ENCODE data around the gene TEX28.
"Not testable (repeated sequence)": the region's sequence is repeated elsewhere in the genome, so short reads cannot be mapped to it uniquely, and the experiment has no call there.

The TEX28 gene, protein sequence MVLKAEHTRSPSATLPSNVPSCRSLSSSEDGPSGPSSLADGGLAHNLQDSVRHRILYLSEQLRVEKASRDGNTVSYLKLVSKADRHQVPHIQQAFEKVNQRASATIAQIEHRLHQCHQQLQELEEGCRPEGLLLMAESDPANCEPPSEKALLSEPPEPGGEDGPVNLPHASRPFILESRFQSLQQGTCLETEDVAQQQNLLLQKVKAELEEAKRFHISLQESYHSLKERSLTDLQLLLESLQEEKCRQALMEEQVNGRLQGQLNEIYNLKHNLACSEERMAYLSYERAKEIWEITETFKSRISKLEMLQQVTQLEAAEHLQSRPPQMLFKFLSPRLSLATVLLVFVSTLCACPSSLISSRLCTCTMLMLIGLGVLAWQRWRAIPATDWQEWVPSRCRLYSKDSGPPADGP

DNA sequence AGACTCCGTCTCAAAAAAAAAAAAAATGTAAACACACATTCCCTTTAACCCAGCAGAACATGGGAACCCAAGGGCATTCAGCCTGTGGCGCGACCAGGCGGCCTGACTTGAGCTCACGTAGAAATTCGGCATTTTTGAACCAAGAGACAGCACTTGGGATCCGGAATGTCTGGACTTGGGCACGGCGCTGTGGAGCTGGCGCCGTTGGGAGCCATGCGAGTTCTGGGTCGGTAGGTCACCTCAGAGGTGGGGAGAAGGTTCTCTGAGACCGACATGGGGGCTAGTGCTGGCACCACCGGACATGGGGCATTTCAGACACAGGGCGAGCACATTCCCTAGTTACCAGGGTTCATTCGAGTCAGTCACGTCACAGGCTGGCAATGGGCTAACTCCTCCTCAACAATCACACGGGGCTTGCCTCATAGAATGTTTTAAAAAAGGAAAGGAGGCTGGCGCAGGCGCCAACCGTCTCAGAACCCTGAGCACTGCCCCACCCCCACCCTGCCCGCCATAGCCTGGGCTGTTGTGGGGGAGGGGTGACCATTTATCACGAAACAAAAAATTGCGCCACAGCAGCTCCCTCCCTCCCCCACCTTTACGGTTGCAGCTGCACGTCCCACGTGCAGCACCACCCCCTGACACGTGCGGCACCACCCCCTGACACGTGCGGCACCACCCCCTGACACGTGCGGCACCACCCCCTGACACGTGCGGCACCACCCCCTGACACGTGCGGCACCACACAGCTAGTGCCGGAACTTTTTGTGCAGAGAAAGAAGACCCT, at the start of gene TEX28:
Gene TEX28, minus strand, starts transcription at position 334 of the 784 bp plus-strand sequence. CDS start 3,007 bp downstream, outside the sequence.
- DNase-seq (ENCODE audit: insufficient read length, low spot score) (no peak), FAIRE-seq (no peak)

DNA sequence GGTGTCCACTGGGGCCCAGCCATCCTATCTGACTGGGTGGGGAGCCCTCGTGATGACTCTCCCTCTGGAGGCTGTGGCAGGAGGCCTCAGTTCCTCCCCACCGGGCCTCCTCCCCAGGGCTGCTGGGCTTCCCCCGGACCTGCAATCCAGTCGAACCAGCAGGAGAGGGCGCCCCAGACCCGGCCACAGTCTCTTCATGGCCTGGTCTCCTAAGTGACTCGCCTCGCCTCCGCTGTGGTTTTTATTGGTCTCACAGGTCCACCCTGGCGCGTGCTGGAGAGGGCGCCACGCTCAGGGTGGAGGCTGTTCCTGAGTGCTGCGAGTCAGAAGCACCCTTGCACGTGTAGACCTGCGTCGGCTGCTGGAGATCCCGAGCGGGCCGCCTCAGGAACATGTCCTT, 48.7 kb upstream of the TEX28 start:
- not testable (repeated sequence) for DNase-seq (ENCODE audit: insufficient read length, low spot score)
- peak; percentile 44 for FAIRE-seq

DNA sequence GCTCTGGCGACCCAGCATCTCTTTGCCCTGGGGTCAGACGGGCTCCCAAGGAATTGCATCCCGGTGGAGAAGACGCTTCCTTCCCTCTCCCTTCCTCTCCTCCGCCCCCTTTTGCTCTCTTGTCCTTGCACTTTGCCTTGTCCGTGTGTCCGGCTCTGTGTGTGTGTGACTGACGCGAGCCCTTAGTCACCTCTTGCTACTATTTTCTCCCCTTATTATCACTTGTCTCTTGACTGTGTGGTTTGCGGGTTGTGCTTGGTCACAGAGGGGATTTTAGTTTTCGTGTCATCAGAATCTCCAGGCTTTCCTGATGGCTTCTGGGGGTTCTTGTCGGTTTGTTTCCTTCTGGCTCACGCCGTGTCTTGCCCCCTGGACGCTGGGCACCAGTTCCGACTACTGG, 48.1 kb upstream of the TEX28 start:
- FAIRE-seq; DNase-seq (ENCODE audit: insufficient read length, low spot score): not testable (repeated sequence)

DNA sequence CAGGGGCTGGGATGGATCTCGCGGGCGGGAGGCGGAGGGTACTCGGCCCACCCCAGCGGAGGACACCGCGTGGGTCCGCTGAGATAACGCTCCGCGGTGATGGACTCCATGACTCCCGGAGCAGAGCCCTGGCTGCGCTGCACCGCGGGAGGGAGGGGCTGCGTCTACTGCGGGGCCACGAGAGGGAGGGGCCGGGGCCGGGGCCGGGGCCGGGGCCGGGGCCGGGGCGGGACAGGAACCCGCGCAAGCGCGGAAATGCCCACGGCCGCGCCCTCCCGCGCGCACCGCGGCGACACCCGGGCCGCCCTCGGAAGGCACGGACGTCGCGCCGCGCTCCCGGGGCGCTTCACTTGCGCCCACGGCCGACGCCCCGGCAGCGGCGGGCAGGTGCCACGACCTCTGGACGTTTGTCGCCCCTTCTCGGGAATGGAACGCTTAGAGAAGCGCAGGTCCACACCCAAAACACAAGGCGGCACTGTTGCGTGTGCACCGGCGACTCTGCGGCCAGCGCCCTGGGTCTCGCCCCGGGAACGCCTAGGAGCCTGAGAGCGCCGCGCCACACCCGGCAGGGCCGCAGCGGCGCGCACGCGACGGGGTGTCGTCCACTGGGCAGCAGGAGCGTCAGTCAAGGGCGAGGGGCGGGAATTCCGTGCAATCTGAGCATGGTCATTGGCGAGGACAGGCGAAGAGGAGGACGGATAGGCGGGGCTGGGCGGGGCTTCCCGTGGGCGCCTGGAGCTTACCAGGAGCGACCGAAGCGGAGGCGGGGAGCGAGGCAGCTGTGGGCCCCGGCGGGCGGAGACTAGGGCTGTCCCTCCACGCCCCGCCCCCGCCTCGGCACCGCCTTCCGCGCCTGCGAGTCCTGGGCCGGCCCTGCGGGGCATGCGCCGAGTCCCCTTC, 46.7 kb upstream of the TEX28 start:
- not testable (repeated sequence) for DNase-seq (ENCODE audit: insufficient read length, low spot score)
- FAIRE-seq = peak; percentile 98

DNA sequence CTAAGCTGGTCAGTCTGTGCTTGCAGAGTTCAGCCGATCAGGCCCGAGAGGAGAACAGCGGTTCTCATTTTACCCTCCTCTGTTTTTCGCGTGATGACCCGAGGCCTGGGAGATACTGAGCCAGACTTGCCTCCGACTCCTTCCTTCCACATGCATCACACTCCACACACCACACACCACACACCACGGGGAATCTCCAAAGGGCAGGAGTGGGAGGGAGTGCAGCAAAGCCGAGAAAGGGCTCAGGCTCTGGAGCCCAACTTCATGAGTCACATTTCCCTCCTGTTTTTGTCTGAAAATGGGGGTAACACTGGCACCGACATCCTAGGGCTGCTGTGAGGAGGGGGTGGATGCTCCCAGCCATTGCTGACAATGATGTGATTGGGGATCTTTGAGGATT, 39.6 kb upstream of the TEX28 start:
- DNase-seq (ENCODE audit: insufficient read length, low spot score) = no peak
- FAIRE-seq = no peak

DNA sequence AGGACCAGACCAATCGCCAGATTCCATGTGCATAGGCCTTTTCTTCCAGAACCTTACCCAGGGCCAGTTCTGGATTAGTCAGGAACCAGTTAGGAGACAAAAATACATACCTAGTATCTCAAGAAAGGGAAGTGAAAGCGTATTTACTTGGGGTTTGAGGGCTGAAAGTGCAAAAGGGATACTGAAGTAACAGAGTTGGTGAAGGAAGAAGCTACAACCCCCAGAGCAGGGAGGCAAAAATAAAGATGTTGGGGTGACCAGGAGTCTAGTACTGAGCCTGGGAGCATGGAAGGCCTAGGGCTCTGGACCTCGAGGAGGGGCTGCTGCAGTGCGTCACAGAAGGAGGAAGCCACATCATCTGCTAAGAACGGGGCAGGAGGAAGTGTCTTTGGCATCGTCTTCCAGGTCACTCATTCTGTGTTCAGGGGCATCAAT, 38.9 kb upstream of the TEX28 start:
- FAIRE-seq (no peak), DNase-seq (ENCODE audit: insufficient read length, low spot score) (no peak)

DNA sequence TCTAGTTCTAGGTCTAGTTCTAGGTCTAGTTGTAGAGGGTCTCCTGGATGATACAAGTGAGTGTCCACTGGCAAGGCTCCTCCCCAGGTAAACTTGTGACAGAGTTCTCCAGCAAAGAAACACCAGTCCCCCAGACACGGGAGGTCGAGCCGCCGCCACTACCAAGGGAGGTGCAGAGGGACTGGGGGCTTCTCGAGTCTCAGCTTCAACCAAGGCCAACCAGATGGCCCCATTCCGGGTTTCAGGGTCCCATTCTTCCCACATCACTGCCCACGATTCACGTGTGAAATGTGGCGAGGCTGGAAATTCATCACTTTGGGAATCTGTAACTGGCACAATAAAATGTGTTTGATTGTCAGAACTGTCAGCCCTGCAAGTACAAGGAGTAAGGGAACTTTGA, 38.2 kb upstream of the TEX28 start:
- no peak for DNase-seq (ENCODE audit: insufficient read length, low spot score)
- no peak for FAIRE-seq

DNA sequence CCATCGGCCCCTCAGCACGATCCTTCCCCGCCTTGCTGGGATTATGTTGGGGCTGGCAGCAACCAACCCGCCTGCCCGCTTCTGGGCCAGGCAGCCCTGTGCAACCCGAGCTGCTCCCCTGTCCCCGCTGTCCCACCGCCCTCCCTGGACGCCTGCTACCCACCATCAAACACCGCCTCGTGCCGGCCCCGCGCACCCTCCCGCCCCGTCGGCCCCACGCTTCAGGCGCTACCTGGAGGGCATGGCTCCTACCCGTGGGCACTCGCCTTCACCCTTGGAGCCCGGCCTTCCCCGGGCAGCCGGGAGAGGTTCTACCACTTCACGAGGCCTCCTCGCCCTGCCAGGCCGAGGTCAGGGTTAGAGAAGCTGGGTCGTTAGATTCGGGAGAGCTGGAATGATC, 37.6 kb upstream of the TEX28 start:
- FAIRE-seq (no peak), DNase-seq (ENCODE audit: insufficient read length, low spot score) (no peak)

DNA sequence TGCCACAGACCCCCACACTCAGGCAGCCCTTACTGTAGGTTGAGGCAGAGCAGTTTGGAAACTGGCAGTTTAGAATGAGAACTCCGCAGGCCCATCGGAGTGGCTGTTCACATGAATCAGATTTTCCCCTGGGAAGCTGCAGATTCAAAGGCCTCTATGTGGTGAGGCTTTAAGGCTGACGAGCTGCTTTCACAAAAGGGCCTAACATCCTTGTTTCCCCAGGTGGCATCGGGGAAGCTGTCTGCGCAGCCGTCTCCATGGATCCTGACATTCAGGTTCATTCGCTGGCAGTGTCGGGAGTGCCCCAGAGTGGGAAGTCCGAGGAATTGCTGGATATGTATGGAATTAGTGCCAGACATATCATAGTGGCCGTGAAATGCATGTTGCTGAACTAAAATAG, 34.4 kb upstream of the TEX28 start:
- no peak for DNase-seq (ENCODE audit: insufficient read length, low spot score)
- no peak for FAIRE-seq

DNA sequence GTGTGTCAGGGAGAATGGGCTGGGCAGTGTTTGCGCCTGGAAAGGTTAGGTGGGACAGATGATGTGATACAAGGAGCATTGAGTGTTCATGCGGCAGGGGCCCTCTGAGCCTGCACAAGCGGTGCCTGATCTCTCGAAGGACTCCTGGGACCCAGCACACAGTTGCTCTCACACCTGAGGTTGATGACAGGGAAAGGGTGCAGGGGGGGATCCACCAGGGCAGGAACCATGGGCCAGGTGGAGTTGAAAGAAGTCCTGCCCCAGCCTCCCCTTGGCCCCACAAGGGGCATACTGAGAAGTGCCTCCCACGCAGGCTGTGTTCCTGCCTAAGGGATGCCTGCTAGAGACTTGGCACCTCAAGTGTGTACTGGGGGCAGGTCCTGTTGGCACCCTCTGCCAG, 33.7 kb upstream of the TEX28 start:
- no peak for FAIRE-seq
- DNase-seq (ENCODE audit: insufficient read length, low spot score) = no peak

DNA sequence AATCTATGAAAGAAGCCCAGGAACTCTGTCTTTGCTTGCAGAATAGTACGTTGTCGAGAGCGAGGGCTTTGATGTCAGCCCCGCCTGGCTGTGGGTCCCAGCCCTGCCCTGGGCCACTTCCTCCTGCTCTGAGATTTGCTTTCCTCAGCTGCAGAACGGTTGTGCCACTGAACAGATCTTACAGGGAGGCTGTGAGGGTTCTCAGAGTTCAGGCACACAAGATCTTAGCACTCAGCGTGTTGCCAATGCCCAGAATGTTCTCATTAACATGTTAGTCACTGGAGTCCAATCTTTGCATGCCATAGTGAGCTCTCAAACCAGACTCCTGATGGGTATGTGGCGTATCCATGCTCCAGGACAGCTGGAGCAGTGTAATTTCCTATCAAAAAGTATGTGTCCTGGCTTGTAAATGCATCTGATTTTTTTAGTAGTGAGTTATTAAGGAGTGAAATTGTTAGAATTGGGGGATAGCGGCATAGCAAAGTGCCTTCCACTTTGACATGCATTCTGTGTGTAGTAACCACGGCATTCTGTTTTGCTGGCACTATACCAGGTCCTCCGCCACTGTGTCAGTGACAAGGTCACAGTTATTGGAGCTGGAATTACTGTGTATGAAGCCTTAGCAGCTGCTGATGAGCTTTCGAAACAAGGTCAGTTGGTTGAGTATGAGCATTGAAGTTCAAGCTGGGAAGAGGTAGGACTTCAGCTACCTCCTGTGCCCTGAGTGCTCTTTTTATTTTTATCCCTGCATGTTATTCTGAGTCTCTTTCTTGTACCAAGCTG, 32.3 kb upstream of the TEX28 start:
- FAIRE-seq (no peak), DNase-seq (ENCODE audit: insufficient read length, low spot score) (no peak)

DNA sequence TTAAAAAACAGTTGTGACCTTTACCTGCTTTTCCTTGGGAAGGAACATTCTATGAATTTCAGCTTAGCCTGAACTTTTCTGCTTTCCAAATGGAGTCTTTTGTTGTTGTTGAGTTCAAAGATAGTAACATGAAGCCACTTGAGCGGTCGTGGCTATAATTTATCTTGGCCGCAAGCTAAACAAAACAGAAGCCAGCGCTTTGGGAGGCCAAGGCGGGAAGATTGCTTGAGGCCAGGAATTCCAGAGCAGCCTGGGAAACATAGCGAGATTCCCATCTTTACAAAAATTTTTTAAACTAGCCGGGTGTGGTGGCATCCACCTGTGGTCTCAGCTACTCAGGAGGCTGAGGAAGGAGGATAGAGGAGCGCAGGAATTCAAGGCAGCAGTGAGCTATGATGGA, 30.6 kb upstream of the TEX28 start:
- FAIRE-seq = no peak
- no peak for DNase-seq (ENCODE audit: insufficient read length, low spot score)

DNA sequence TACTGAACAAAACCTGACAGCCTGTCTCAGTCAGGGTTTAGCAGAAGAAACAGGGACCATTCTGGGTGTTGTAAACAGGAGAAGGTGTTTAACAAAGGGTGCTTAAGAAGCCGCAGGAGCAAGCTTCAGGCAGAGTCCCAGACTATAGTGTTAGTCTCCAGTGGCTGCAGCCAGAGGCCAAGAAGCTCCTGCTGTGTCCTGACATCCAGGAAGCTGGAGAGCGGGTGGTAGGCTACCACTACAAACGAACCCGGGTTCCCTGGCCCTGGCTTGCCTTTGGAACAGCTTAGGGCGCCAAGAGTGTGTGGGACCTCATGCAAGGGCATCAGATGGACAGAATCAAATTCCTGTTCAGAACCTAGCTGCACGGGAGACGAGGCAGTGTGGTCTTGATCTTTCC, 28.6 kb upstream of the TEX28 start:
- FAIRE-seq (no peak), DNase-seq (ENCODE audit: insufficient read length, low spot score) (no peak)

DNA sequence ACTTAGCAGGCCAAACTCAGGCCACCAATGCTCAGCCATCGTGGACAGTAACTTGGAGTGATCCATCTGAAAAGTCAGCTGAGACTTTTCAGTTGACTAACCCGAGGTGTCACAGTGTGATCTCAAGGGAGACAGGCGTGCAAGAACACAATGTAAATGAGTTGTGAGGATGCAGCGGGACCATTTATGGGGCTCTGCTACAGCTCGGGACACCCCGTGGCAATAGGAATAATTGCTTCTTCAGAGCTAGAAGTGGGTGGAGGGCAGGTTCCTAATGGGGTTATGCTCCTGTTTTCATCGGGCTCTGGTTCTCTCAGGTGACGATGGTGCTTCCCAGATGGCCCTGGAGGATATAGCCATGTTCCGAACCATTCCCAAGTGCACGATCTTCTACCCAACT, 28.0 kb upstream of the TEX28 start:
- DNase-seq (ENCODE audit: insufficient read length, low spot score) (no peak), FAIRE-seq (no peak)

DNA sequence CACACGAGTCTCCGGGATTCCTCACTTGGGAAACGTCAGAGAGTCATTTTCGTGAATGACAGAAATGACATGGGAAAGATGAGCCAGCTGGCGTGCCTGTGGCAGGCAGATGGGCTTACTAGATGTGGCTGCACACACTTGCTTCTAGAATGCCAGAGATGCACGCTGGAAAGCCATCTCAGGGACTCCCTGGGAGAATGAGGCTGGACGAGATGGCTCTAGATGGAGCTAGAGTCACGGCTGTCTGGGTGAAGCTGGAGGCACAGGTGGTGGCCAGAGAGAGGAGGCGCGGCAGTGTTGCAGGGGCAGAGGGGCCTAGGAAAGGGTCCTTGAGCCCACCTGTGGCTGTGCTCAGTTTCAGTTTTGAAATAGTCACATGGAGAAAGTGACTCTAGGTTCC, 26.7 kb upstream of the TEX28 start:
- no peak for FAIRE-seq

DNA sequence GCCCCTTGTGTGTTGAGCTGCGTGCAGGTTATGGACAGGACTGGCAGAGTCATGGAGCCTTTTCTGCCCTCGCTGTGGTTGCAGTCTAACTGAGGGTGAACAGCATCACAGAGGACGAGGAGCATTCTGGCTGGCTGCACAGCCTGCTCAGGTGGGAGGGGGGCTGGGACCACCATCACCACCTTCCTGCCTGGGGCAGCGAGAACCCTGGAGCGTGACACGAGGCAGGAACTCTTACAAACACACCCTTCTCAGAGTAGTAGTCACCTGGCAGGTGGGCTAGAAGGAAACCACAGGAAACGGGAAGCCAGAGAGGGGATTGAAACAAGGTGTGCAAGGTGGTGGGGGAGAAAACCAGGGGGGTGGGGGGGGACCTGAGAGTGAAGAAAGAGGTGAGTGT, 26.2 kb upstream of the TEX28 start:
- no peak for FAIRE-seq
- DNase-seq (ENCODE audit: insufficient read length, low spot score) = no peak

More for the DNA sequence above, 26.7 kb upstream of the TEX28 start:
- DNase-seq (ENCODE audit: insufficient read length, low spot score) = peak; percentile 12

DNA sequence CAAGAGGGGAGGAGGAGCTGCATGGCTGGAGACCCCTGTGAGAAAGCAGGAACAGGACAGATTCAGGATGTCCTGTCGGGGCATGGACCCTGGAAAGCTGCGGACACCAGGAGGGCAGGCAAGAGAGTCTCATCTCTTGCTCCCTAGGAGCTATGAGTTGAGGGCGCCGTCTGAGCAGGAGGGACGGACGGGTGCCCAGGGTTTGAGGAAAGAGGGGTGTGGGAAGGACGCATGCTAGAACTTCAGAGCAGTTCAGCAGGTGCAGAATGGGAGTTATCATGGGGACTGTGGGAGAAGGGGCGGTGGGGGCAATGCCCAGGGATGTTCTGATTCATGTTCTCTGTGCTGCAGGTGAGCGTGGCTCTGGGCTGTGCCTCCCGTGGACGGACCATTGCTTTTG, 25.5 kb upstream of the TEX28 start:
- FAIRE-seq = no peak
- DNase-seq (ENCODE audit: insufficient read length, low spot score) = no peak

DNA sequence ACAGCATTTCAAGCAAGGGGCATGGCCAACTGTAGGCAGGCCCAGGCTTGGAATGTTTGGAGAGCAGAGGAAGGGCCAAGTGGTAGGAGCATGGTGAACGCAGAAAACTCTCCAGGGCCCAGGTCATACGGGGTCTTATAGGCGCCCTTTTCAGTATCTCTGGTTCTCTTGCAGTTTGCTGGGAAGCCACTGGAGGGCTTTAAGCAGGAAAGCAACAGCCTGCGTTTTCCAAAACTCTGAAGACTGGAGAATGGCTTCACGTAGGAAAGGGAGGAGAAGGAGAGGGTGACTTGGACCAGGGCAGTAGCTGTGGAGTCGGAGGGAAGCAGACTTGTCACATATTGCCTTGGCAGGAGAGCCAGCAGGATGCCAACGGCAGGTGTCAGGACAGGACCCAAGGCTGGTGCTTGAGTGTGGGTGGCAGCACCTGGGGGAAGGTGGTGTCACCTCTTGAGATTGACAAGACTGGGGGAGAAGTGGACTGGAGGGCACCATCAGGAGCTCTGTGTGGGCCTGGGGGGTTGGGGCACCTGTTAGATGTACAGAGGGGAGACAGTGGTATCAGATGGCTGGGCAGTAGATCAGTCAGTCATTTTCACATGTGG, 22.6 kb upstream of the TEX28 start:
- DNase-seq (ENCODE audit: insufficient read length, low spot score) (peak; percentile 15), FAIRE-seq (no peak)

DNA sequence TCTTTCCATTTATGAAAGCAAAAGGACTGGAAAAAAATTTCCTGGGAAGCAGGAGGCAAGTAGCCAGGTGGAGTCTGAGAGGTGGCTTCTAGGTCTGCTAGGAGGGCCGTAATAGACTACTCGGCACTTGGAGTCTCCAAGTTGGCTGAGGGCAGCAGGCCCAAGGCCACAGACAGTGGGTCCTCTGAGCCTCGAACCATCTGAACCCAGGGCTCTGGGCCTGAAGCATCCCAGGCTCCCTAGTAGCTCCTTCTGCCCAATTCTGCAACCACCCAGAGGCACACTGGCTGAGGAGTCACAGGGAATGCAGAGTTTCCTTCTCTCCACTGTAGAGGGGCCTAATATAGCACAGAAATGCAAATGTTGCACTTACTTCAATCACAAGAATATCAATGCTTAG, 20.5 kb upstream of the TEX28 start:
- FAIRE-seq = no peak
- no peak for DNase-seq (ENCODE audit: insufficient read length, low spot score)

DNA sequence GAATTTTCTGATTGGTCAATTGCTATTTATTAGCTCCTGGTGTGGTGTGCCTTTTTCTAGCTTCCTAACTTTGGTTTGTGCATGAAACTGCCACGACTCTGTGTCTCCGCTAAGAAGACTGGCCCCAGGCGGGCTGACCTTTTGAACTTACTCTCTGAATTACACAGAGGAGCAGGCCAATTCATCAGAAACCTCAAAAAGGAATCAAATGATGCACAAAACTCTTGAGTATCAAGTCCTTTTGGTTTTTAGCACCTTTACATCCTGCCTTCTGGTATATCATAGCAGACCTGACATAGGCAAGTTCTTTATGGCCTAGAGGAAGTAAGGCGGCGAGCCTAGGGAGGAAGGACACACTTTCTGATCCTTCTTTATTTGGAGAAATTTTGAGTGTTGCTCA, 18.2 kb upstream of the TEX28 start:
- DNase-seq (ENCODE audit: insufficient read length, low spot score) (no peak), FAIRE-seq (no peak)
